Prostate gland (tissue), 2 donors: ENCODE measurements around the gene ZNF432. TPM values are rescaled to one million over a fixed set of nuclear protein-coding genes. Genes with fewer than 3 reads are reported as not detected.

Experiments
- DNase-seq: peaks from one replicate; pipeline ENCODE4 v3.0.0-alpha.2; 2019; ENCODE audit warnings: low spot score
- H3K27ac ChIP-seq, 2 donors: fragments of 200-600 bp; sonication (generic); 2 replicates each; pipeline ENCODE4 v1.5.1; 2017 to 2019
- H3K27me3 ChIP-seq: fragments of 200-600 bp; sonication (generic); replicated peaks from 2 replicates; pipeline ENCODE4 v1.5.1; 2019; ENCODE audit not compliant: insufficient read depth
- H3K36me3 ChIP-seq, 2 donors: fragments of 200-600 bp; sonication (generic); 1 replicate in 1 of 2; 2 replicates in 1 of 2; pipeline versions ENCODE4 v1.5.1 to v1.8.1; 2017 to 2019
- H3K4me1 ChIP-seq: fragments of 200-600 bp; sonication (generic); replicated peaks from 2 replicates; pipeline ENCODE4 v1.5.1; 2019
- H3K4me3 ChIP-seq, 2 donors: fragments of 200-600 bp; sonication (generic); 2 replicates each; pipeline ENCODE4 v1.5.1; 2017 to 2019
- H3K9me3 ChIP-seq: fragments of 200-600 bp; sonication (generic); 2 replicates; pipeline ENCODE4 v1.5.1; 2017
- CTCF ChIP-seq, 4 experiments: fragments of 200-600 bp in 2 of 4; fragments of 450-650 bp in 2 of 4; sonication (generic) in 2 of 4; IDR thresholded peaks; 1 replicate in 3 of 4; 2 replicates in 1 of 4; pipeline ENCODE4 v1.5.1; 2016 to 2019; ENCODE audit warnings: antibody characterized with exemption in 4 of 4, mild to moderate bottlenecking in 2 of 4, moderate library complexity in 2 of 4
- POLR2A ChIP-seq: fragments of 450-650 bp; IDR thresholded peaks from one replicate; pipeline ENCODE4 v1.6.1; 2016; ENCODE audit warnings: antibody characterized with exemption, mild to moderate bottlenecking
- POLR2AphosphoS5 ChIP-seq: sonication (generic); formaldehyde crosslinking; IDR thresholded peaks from one replicate; pipeline ENCODE4 v1.6.1; 2017; ENCODE audit warnings: antibody characterized with exemption
- WGBS: methylation state at CpG from one replicate; pipeline ENCODE4 v1.1.5; 2018; 5-methylcytosine and 5-hydroxymethylcytosine counted together
- intact Hi-C: fragments of 100-400 bp; cut with DNase I; formaldehyde crosslinking; loops from one replicate; pipeline ENCODE4 v1.14.2; 2022
- total RNA-seq, 2 donors: library from RNA; depleted of rRNA; stranded (reverse); fragments of >200 nt; gene quantifications; one replicate each; pipeline ENCODE4 v1.1.0, GENCODE V29; 2016

ZNF432 gene
- total RNA-seq, 2 donors from 2014 or later: 9.3 to 38.6 TPM

- intact Hi-C loops: no loop called here
- TF ChIP-seq CTCF (IDR thresholded peaks at IDR 0.05): no peak
- TF ChIP-seq POLR2A: no peak
- no peak for TF ChIP-seq POLR2AphosphoS5
- Histone ChIP-seq H3K27me3 (no peaks in the 10 kb centered on the region), H3K36me3 (peaks cover 19 to 38% of the 10 kb centered on the region in 2 donors), H3K4me3 (no peak overlapping the region), H3K4me1 (no peaks in the 10 kb centered on the region), H3K27ac (no peak overlapping the region), H3K9me3 (peaks cover 10% of the 10 kb centered on the region)
- 100% methylated on average over 2 of the region's 2 CpGs for WGBS
- no peak for DNase-seq
Observed at GRCh38 chr19:51994048-51994644, 54.5 kb downstream of the ZNF432 start.

GRCh38 chr19:51993422-51993821 lies 55.2 kb downstream of the ZNF432 start:
- no peak for DNase-seq
- TF ChIP-seq POLR2A (no peak), CTCF (IDR thresholded peaks at IDR 0.05) (no peak), POLR2AphosphoS5 (no peak)
- peaks cover 12 to 32% of the 10 kb centered on the region in 2 donors for H3K36me3 ChIP-seq
- peaks cover 10% of the 10 kb centered on the region for H3K9me3 ChIP-seq
- no peaks in the 10 kb centered on the region for H3K4me1 ChIP-seq
- H3K27me3 ChIP-seq: no peaks in the 10 kb centered on the region
- intact Hi-C loops: no loop called here
- WGBS: 97% methylated on average over 10 of the region's 10 CpGs
- no peak overlapping the region for H3K4me3 ChIP-seq
- no peak overlapping the region for H3K27ac ChIP-seq

GRCh38 chr19:51986309-51987291 lies 62.0 kb downstream of the ZNF432 start, which contains the start of gene ZNF350:
Gene ZNF350 (minus strand): TSS chr19:51986840. CDS start chr19:51974360, 12,480 bp downstream.
- intact Hi-C loops: loop anchor here (5.0 kb wide), 1 partner anchor 59 kb away; the partner anchor contains the start of gene ZNF613
- TF ChIP-seq POLR2AphosphoS5 (peak; percentile 100), CTCF (IDR thresholded peaks at IDR 0.05) (peak in 1 of 4 experiments; percentile 7), POLR2A (no peak)

GRCh38 chr19:51983361-51983760 lies 65.3 kb downstream of the ZNF432 start:
- Histone ChIP-seq H3K4me1 (peaks cover 3% of the 10 kb centered on the region), H3K36me3 (no peaks in the 10 kb centered on the region), H3K4me3 (no peak overlapping the region), H3K9me3 (no peaks in the 10 kb centered on the region), H3K27me3 (no peaks in the 10 kb centered on the region), H3K27ac (peak overlapping the region; percentile 41 to 88)
- intact Hi-C loops: no loop called here
- peak; percentile 58 for DNase-seq
- WGBS: 60% methylated on average over 4 of the region's 4 CpGs
- TF ChIP-seq POLR2A (no peak), POLR2AphosphoS5 (peak; percentile 34)

More at GRCh38 chr19:51986309-51987291, 62.0 kb downstream of the ZNF432 start, which contains the start of gene ZNF350:
- peak within 1 kb of the TSS; percentile 86 to 89 for H3K4me3 ChIP-seq
- WGBS: 2% methylated on average over 33 of the region's 33 CpGs
- H3K9me3 ChIP-seq: no peaks in the 10 kb centered on the region
- peak within 1 kb of the TSS; percentile 83 to 88 for H3K27ac ChIP-seq
- no peaks in the 10 kb centered on the region for H3K4me1 ChIP-seq
- H3K27me3 ChIP-seq: no peaks in the 10 kb centered on the region
- H3K36me3 ChIP-seq: no peaks in the 10 kb centered on the region
- peak; percentile 98 for DNase-seq

Other genes with a start within 250 kb of the ZNF432 start
- gene ZNF577, start 160.9 kb downstream of the ZNF432 start, total RNA-seq: 10 to 100 TPM; 23.8 to 78.2 TPM
- gene ZNF649, start 143.8 kb downstream of the ZNF432 start, total RNA-seq: 10 to 100 TPM; 26.5 to 33.5 TPM
- gene ZNF613, start 121.4 kb downstream of the ZNF432 start, total RNA-seq: 10 to 100 TPM; 15.4 to 17.0 TPM
- 10 to 100 TPM; 31.3 to 34.6 TPM for gene ZNF350, start 62.0 kb downstream of the ZNF432 start, total RNA-seq
- gene ZNF615, start 40.6 kb downstream of the ZNF432 start, total RNA-seq: 10 to 100 TPM; 29.4 to 35.8 TPM
- gene ZNF614, start 20.5 kb downstream of the ZNF432 start, total RNA-seq: 10 to 100 TPM; 12.7 to 15.4 TPM
- 10 to 100 TPM; 24.6 to 34.3 TPM for gene ZNF841, start 46.9 kb upstream of the ZNF432 start, total RNA-seq
- gene ZNF616, start 91.1 kb upstream of the ZNF432 start, total RNA-seq: 10 to 100 TPM in 1 of 2 donors, 1 to 10 TPM in 1; 9.1 to 13.7 TPM
- 10 to 100 TPM; 14.1 to 19.9 TPM for gene ZNF836, start 122.8 kb upstream of the ZNF432 start, total RNA-seq
- 100 to 1,000 TPM; 265 to 358 TPM for gene PPP2R1A, start 141.2 kb upstream of the ZNF432 start, total RNA-seq
- 10 to 100 TPM; 12.9 to 13.0 TPM for gene ZNF766, start 220.7 kb upstream of the ZNF432 start, total RNA-seq
- gene ZNF480, start 248.3 kb upstream of the ZNF432 start, total RNA-seq: 10 to 100 TPM in 1 of 2 donors, 1 to 10 TPM in 1; 6.4 to 10.8 TPM